Neural cell (in vitro differentiated cells): Measurements from ENCODE around the gene SNX14.

Source experiments
- EP300 ChIP-seq: fragments of 450-650 bp; conservative IDR thresholded peaks from 2 replicates; pipeline ENCODE4 v1.6.1; 2014; ENCODE audit warnings: antibody characterized with exemption, mild to moderate bottlenecking, moderate library complexity; ENCODE audit not compliant: poor library complexity, severe bottlenecking
- EZH2 ChIP-seq: fragments of 200-600, 300-800 bp; shearing (Covaris generic), sonication (generic); IDR thresholded peaks from 2 replicates; pipeline ENCODE4 v1.6.1; 2014; ENCODE audit warnings: antibody characterized with exemption, low read length, borderline replicate concordance, mild to moderate bottlenecking; ENCODE audit not compliant: insufficient read depth, poor library complexity, severe bottlenecking
- POLR2AphosphoS5 ChIP-seq: IDR thresholded peaks from 2 replicates; pipeline ENCODE4 v1.6.1; 2012
- SMC3 ChIP-seq: fragments of 450-650 bp; conservative IDR thresholded peaks from 2 replicates; pipeline ENCODE4 v1.6.1; 2014; ENCODE audit warnings: antibody characterized with exemption, mild to moderate bottlenecking, moderate library complexity; ENCODE audit not compliant: poor library complexity
- TF ChIP-seq, protein P1 (sequence below): fragments of 450-650 bp; IDR thresholded peaks from 2 replicates; pipeline ENCODE4 v1.5.1; 2014; ENCODE audit warnings: antibody characterized with exemption, mild to moderate bottlenecking, moderate library complexity; ENCODE audit not compliant: poor library complexity, severe bottlenecking
- TF ChIP-seq, protein P2 (sequence below): IDR thresholded peaks from 2 replicates; pipeline ENCODE4 v1.6.1; 2012; ENCODE audit warnings: borderline replicate concordance

DNA sequence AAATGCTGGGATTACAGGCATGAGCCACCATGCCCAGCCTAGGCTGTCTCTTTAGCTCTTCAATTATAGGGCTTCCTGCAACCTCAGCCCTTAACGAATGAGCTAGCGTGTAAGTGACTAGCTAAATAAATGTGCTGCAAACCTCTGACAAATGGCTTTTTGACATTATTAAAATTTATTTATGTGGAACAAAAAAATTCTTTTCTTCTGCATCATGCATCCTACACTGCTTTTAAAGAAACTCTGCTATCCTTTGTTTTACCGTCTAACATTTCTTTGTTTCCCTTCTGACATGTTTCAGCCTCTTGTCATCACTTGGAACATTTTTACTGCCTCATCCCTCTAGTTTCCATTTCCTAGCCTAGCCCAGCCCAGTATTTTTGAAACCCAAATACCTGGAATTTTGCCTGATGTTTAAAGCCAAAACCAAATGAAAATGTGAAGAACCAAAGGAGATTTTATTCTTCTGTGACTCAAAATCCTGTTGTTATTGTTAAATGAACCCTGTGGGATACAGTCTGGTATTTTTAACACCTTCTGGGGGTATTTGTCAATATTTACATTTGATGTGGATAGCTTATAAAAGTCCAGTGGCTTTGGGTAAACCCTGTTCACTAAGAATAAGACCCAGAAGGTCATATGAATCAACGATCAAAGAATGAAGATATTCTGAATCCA lies 134.3 kb downstream of the SNX14 start:
- TF ChIP-seq, protein P1, sequence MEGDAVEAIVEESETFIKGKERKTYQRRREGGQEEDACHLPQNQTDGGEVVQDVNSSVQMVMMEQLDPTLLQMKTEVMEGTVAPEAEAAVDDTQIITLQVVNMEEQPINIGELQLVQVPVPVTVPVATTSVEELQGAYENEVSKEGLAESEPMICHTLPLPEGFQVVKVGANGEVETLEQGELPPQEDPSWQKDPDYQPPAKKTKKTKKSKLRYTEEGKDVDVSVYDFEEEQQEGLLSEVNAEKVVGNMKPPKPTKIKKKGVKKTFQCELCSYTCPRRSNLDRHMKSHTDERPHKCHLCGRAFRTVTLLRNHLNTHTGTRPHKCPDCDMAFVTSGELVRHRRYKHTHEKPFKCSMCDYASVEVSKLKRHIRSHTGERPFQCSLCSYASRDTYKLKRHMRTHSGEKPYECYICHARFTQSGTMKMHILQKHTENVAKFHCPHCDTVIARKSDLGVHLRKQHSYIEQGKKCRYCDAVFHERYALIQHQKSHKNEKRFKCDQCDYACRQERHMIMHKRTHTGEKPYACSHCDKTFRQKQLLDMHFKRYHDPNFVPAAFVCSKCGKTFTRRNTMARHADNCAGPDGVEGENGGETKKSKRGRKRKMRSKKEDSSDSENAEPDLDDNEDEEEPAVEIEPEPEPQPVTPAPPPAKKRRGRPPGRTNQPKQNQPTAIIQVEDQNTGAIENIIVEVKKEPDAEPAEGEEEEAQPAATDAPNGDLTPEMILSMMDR, result no peak
- no peak for TF ChIP-seq POLR2AphosphoS5
- TF ChIP-seq, protein P2, sequence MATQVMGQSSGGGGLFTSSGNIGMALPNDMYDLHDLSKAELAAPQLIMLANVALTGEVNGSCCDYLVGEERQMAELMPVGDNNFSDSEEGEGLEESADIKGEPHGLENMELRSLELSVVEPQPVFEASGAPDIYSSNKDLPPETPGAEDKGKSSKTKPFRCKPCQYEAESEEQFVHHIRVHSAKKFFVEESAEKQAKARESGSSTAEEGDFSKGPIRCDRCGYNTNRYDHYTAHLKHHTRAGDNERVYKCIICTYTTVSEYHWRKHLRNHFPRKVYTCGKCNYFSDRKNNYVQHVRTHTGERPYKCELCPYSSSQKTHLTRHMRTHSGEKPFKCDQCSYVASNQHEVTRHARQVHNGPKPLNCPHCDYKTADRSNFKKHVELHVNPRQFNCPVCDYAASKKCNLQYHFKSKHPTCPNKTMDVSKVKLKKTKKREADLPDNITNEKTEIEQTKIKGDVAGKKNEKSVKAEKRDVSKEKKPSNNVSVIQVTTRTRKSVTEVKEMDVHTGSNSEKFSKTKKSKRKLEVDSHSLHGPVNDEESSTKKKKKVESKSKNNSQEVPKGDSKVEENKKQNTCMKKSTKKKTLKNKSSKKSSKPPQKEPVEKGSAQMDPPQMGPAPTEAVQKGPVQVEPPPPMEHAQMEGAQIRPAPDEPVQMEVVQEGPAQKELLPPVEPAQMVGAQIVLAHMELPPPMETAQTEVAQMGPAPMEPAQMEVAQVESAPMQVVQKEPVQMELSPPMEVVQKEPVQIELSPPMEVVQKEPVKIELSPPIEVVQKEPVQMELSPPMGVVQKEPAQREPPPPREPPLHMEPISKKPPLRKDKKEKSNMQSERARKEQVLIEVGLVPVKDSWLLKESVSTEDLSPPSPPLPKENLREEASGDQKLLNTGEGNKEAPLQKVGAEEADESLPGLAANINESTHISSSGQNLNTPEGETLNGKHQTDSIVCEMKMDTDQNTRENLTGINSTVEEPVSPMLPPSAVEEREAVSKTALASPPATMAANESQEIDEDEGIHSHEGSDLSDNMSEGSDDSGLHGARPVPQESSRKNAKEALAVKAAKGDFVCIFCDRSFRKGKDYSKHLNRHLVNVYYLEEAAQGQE, result no peak
- TF ChIP-seq EZH2, result no peak
- TF ChIP-seq EP300, result no peak
- no peak for TF ChIP-seq SMC3
